WI38 (cell line): ENCODE measurements around the gene JCAD.
"Not testable (repeated sequence)": the region's sequence is repeated elsewhere in the genome, so short reads cannot be mapped to it uniquely, and the experiment has no call there.

ENCODE experiments used
- H3K4me3 ChIP-seq: 2 replicates; pipeline ENCODE4 v1.5.1; 2011; ENCODE audit warnings: low read depth, mild to moderate bottlenecking, control low read depth, low read length
- CTCF ChIP-seq: IDR thresholded peaks from 2 replicates; pipeline ENCODE4 v1.5.1; 2012; ENCODE audit warnings: low read depth, mild to moderate bottlenecking, control low read depth, low read length

Gene JCAD

DNA sequence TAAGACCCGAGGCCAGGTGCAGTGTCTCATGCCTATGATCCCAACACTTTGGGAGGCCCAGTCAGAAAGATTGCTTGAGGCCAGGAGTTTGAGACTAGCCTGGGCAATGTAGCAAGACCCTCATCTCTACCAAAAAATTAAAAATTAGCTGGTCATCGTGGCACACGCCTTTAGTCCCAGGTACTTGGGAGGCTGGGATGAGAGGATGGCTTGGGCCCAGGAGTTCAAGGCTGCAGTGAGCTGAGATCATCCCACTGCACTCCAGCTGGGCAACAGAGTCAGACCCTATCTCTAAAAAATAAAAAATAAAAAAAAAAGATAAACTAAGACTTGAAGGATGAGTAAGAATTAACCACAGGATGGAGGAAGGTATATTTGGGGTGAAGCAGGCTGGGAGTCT lies 77.9 kb downstream of the JCAD start:
- no peak overlapping the region for H3K4me3 ChIP-seq
- no peak for TF ChIP-seq CTCF

GRCh38 chr10:29980084-29980483 lies 79.3 kb downstream of the JCAD start:
- no peak for TF ChIP-seq CTCF

DNA sequence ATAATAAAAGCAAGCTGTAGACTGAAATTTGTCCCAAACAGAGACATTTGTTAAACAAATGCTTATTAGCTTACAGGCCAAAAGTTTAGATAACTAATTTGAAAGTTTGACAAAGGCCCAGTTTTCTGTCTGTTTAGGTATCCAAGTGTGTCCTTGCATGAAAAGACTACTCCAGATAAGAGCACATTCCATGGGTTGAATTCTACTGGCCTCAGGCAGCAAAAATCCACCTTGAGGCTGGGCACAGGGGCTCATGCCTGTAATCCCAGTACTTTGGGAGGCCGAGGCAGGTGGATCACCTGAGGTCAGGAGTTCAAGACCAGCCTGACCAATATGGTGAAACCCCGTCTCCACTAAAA lies 80.0 kb downstream of the JCAD start:
- H3K4me3 ChIP-seq, result not testable (repeated sequence)

More at GRCh38 chr10:29980084-29980483, 79.3 kb downstream of the JCAD start:
- H3K4me3 ChIP-seq, result no peak overlapping the region

DNA sequence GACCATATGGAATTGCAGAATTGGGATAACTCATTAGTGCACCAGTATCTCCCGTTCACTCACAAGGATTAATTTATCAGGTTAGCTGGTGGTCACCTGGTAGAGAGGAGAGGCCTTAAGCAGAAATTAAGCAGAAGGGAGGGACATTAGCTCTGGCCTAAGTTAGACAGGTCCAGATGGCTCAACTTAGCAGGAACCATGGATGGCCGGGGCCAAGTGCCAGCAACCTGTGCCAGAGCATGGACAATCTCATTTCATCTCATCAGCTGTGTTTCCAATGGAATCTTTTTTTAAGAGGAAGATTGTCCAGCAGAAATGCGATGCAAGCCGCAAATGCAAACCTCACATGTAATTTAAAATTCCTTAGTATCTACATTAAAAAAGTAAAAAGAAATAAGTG lies 82.2 kb downstream of the JCAD start:
- no peak for TF ChIP-seq CTCF
- no peak overlapping the region for H3K4me3 ChIP-seq

DNA sequence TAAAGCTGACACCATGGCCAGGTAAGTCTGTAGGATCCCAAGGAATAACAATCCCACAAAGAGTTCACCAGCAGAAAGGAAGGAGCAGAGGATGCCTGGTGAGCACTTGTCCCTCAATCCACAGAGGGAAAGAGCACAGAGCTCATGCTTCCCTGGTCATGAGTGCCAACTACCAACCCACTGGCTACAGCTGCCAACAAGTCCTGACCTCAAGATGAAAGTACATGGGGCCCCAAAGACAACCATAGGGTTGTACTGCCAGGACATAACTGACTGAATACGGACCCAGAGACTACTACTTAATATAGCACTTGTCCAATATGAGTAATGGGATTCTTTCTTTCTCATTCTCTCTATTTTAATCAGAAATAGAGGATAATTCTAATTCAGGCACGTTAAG lies 83.3 kb downstream of the JCAD start:
- no peak overlapping the region for H3K4me3 ChIP-seq
- no peak for TF ChIP-seq CTCF

- no peak for TF ChIP-seq CTCF
- no peak overlapping the region for H3K4me3 ChIP-seq
These were observed 84.6 kb downstream of the JCAD start for GRCh38 chr10:29974773-29975172.

- no peak for TF ChIP-seq CTCF
- no peak overlapping the region for H3K4me3 ChIP-seq
These were observed 85.5 kb downstream of the JCAD start for GRCh38 chr10:29973921-29974320.

DNA sequence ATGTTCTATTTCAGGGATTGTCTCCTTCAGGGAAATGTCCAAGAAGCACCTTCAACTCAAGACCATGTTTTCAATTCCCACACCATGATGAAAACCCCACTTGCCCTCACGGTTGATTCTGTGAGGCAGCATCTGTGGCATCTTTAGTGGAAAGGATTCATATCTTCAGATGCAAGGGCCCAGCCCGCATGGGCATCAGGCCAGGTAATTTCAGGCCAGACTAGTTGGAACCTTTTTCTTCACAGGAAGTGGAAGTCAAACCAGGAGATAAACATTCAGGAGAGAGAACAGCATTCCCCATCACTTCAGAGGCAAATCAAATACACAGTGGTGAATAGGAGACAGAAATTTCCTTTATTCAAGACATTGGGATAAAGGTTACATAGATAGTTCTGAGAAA lies 88.8 kb downstream of the JCAD start:
- no peak overlapping the region for H3K4me3 ChIP-seq
- no peak for TF ChIP-seq CTCF
